AG10803 (cell line): ENCODE results near the gene RTF2.

ENCODE experiments used
- DNase-seq: peaks from one replicate; pipeline ENCODE4 v3.0.0; 2010; ENCODE audit warnings: low read depth
- H3K4me3 ChIP-seq: 2 replicates; pipeline ENCODE4 v1.5.1; 2011; ENCODE audit warnings: mild to moderate bottlenecking, low read length, control low read depth
- CTCF ChIP-seq: conservative IDR thresholded peaks from 2 replicates; pipeline ENCODE4 v1.5.1; 2011; ENCODE audit warnings: mild to moderate bottlenecking, low read length, control low read depth, inconsistent platforms

Gene RTF2

DNA sequence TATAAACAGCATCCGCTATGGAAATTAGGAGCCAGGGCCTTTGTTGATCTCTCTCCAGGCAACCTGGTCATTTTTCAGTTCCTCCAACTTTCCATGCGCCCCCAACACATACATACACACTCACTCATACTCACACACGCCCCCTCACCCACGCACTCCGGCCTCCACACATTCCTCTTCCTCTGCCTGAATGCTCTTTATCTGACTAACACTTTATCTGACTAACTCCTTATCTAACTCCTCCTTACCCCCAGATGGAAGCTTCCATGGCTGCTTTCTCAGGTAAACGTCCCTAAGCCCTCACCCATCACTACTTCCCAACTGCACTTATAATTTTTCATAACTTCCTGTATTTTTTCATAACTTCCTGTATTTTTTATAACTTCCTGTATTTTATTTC is 38.9 kb upstream of the RTF2 start:
- TF ChIP-seq CTCF = no peak
- peak; percentile 74 for DNase-seq
- no peak overlapping the region for H3K4me3 ChIP-seq

GRCh38 chr20:56429941-56430340 is 38.5 kb upstream of the RTF2 start:
- no peak for TF ChIP-seq CTCF
- no peak overlapping the region for H3K4me3 ChIP-seq
- DNase-seq = no peak

GRCh38 chr20:56430461-56430860 is 38.0 kb upstream of the RTF2 start:
- no peak overlapping the region for H3K4me3 ChIP-seq
- TF ChIP-seq CTCF = no peak
- peak; percentile 35 for DNase-seq

GRCh38 chr20:56430957-56431356 is 37.5 kb upstream of the RTF2 start:
- no peak for DNase-seq
- H3K4me3 ChIP-seq = no peak overlapping the region
- TF ChIP-seq CTCF = no peak

DNA sequence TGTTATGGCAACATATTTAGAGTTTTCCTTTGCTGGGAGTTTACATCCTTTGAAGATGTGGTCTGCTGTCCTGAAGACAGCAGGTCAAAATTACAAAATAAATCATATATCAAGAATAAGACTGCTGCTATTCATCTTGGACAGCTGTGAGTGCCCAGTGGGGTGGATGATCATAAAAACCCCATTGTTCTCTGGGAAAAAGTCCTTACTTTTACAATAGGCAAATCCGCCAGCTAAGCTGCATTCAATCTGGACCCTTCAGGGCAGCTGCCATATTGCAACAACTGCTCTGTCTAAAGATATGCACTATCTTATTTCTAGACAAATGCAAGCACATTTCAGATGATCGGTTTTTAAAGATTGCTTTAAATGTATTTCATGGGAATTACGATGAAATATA is 37.0 kb upstream of the RTF2 start:
- DNase-seq = no peak
- H3K4me3 ChIP-seq = no peak overlapping the region
- no peak for TF ChIP-seq CTCF

GRCh38 chr20:56433221-56433879 is 35.1 kb upstream of the RTF2 start:
- H3K4me3 ChIP-seq = no peak overlapping the region
- DNase-seq = peak; percentile 69
- TF ChIP-seq CTCF = no peak

- H3K4me3 ChIP-seq = no peak overlapping the region
- TF ChIP-seq CTCF = no peak
- peak; percentile 94 for DNase-seq
These were observed 34.6 kb upstream of the RTF2 start for GRCh38 chr20:56433880-56434255.
